WTC11 (cell line): ENCODE measurements around the gene INSL3. TPM values are rescaled to one million over a fixed set of nuclear protein-coding genes. Genes with fewer than 3 reads are reported as not detected.

Experiments
- ATF1 ChIP-seq: sonication (generic); formaldehyde crosslinking; IDR thresholded peaks from 2 replicates; pipeline ENCODE4 v1.8.1; 2023; ENCODE audit warnings: mild to moderate bottlenecking, moderate library complexity, missing genetic modification reagents
- CREB1 ChIP-seq: sonication (generic); formaldehyde crosslinking; IDR thresholded peaks from 2 replicates; pipeline ENCODE4 v1.8.0; 2023; ENCODE audit warnings: mild to moderate bottlenecking, missing genetic modification reagents
- CREM ChIP-seq: sonication (generic); formaldehyde crosslinking; IDR thresholded peaks from 2 replicates; pipeline ENCODE4 v1.8.1; 2022; ENCODE audit warnings: mild to moderate bottlenecking, missing genetic modification reagents, moderate library complexity
- FOXJ3 ChIP-seq: sonication (generic); formaldehyde crosslinking; IDR thresholded peaks from 2 replicates; pipeline ENCODE4 v1.9.0; 2021; ENCODE audit warnings: missing genetic modification reagents, mild to moderate bottlenecking, borderline replicate concordance
- FOXP1 ChIP-seq: sonication (generic); formaldehyde crosslinking; IDR thresholded peaks from 2 replicates; pipeline ENCODE4 v1.8.0; 2022; ENCODE audit warnings: missing genetic modification reagents, mild to moderate bottlenecking, moderate library complexity, borderline replicate concordance
- GTF2I ChIP-seq: fragments of 250-450 bp; sonication (Bioruptor Pico); conservative IDR thresholded peaks from 2 replicates; pipeline ENCODE4 v1.4.0; 2021; ENCODE audit warnings: mild to moderate bottlenecking
- KAT7 ChIP-seq: sonication (generic); formaldehyde crosslinking; IDR thresholded peaks from 2 replicates; pipeline ENCODE4 v1.8.1; 2023; ENCODE audit warnings: missing genetic modification reagents, mild to moderate bottlenecking, borderline replicate concordance
- MYBL2 ChIP-seq: sonication (generic); formaldehyde crosslinking; IDR thresholded peaks from 2 replicates; pipeline ENCODE4 v1.8.1; 2023; ENCODE audit warnings: mild to moderate bottlenecking, moderate library complexity, missing genetic modification reagents
- NR1H2 ChIP-seq: sonication (generic); formaldehyde crosslinking; IDR thresholded peaks from 2 replicates; pipeline ENCODE4 v1.9.0; 2021; ENCODE audit warnings: mild to moderate bottlenecking, moderate library complexity, missing genetic modification reagents
- OVOL2 ChIP-seq: fragments of 250-450 bp; sonication (Bioruptor Pico); IDR thresholded peaks from 2 replicates; pipeline ENCODE4 v1.9.0; 2021; ENCODE audit warnings: mild to moderate bottlenecking, borderline replicate concordance
- SP1 ChIP-seq: sonication (generic); formaldehyde crosslinking; conservative IDR thresholded peaks from 2 replicates; pipeline ENCODE4 v1.8.1; 2022; ENCODE audit warnings: missing genetic modification reagents
- ZNF396 ChIP-seq: fragments of 250-450 bp; sonication (Bioruptor Pico); IDR thresholded peaks from 2 replicates; pipeline ENCODE4 v1.8.0; 2021; ENCODE audit warnings: mild to moderate bottlenecking, moderate library complexity, borderline replicate concordance
- ZNF423 ChIP-seq: fragments of 250-450 bp; sonication (Bioruptor Pico); IDR thresholded peaks from 2 replicates; pipeline ENCODE4 v2.1.2; 2022; ENCODE audit warnings: mild to moderate bottlenecking, moderate library complexity
- total RNA-seq: library from RNA; stranded (reverse); gene quantifications from 3 replicates; pipeline ENCODE4 v1.2.3, GENCODE V29; 2021
- TF ChIP-seq, protein P1 (sequence below): sonication (generic); formaldehyde crosslinking; IDR thresholded peaks from 2 replicates; pipeline ENCODE4 v1.8.0; 2023; ENCODE audit warnings: missing genetic modification reagents, mild to moderate bottlenecking, borderline replicate concordance
- TF ChIP-seq, protein P2 (sequence below): fragments of 250-450 bp; sonication (Bioruptor Pico); IDR thresholded peaks from 2 replicates; pipeline ENCODE4 v1.9.0; 2021; ENCODE audit warnings: moderate library complexity, mild to moderate bottlenecking, inconsistent platforms, borderline replicate concordance
- TF ChIP-seq, protein P3 (sequence below): sonication (generic); formaldehyde crosslinking; IDR thresholded peaks from 2 replicates; pipeline ENCODE4 v1.8.0; 2022; ENCODE audit warnings: mild to moderate bottlenecking, missing genetic modification reagents
- TF ChIP-seq, protein P4 (sequence below): sonication (generic); formaldehyde crosslinking; IDR thresholded peaks from 2 replicates; pipeline ENCODE4 v1.8.1; 2023; ENCODE audit warnings: mild to moderate bottlenecking, missing genetic modification reagents
- TF ChIP-seq, protein P5 (sequence below): sonication (generic); formaldehyde crosslinking; IDR thresholded peaks from 2 replicates; pipeline ENCODE4 v1.8.1; 2023; ENCODE audit warnings: mild to moderate bottlenecking, missing genetic modification reagents, moderate library complexity
- TF ChIP-seq, protein P6 (sequence below): sonication (generic); formaldehyde crosslinking; IDR thresholded peaks from 2 replicates; pipeline ENCODE4 v1.8.1; 2022; ENCODE audit warnings: missing genetic modification reagents, borderline replicate concordance
- TF ChIP-seq, protein P7 (sequence below): sonication (generic); formaldehyde crosslinking; conservative IDR thresholded peaks from 2 replicates; pipeline ENCODE4 v1.8.1; 2023; ENCODE audit warnings: mild to moderate bottlenecking, low read depth, missing genetic modification reagents, moderate library complexity
- TF ChIP-seq, protein P8 (sequence below): fragments of 250-450 bp; sonication (Bioruptor Pico); IDR thresholded peaks from 2 replicates; pipeline ENCODE4 v1.9.0; 2021; ENCODE audit warnings: mild to moderate bottlenecking
- TF ChIP-seq, protein P9 (sequence below): sonication (generic); formaldehyde crosslinking; IDR thresholded peaks from 2 replicates; pipeline ENCODE4 v1.8.0; 2022; ENCODE audit warnings: mild to moderate bottlenecking, missing genetic modification reagents

INSL3 gene
- total RNA-seq, 1 experiment from 2014 or later, result 0.79 TPM

DNA sequence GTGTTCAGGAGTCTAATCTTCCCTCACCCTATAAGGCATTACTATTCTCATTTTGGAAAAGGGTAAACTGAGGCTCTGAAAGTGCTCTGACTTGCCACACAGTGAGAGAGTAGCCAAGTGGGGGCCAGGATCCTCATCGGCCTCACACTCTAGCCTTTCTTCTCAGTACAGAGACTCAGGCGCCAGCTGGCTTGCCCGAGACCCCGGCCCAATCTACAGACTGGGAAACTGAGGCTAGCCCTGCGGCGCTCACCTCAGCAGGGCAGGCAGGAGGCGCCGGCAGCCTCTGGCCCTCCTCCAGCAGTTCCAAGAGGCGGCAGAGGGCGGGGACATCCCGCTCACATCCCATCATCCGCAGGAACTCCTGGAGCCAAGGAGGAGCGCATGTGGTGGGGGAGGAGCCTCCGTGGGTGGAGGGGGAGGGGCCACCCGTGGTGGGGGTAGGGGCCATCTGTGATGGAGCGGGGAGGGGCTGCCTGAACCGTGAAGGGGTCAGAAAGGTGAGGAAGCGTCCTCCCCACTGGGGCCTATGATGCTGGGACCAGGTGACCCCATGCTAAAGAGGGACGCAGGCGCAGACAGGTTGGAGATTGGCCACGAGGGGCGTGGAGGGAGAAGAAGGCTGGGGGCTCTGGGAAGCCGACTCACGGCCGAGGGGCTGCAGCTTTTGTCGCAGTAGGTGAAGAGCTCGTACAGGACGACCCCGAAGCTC is 8.7 kb upstream of the INSL3 start (continued):
- TF ChIP-seq, protein P1, sequence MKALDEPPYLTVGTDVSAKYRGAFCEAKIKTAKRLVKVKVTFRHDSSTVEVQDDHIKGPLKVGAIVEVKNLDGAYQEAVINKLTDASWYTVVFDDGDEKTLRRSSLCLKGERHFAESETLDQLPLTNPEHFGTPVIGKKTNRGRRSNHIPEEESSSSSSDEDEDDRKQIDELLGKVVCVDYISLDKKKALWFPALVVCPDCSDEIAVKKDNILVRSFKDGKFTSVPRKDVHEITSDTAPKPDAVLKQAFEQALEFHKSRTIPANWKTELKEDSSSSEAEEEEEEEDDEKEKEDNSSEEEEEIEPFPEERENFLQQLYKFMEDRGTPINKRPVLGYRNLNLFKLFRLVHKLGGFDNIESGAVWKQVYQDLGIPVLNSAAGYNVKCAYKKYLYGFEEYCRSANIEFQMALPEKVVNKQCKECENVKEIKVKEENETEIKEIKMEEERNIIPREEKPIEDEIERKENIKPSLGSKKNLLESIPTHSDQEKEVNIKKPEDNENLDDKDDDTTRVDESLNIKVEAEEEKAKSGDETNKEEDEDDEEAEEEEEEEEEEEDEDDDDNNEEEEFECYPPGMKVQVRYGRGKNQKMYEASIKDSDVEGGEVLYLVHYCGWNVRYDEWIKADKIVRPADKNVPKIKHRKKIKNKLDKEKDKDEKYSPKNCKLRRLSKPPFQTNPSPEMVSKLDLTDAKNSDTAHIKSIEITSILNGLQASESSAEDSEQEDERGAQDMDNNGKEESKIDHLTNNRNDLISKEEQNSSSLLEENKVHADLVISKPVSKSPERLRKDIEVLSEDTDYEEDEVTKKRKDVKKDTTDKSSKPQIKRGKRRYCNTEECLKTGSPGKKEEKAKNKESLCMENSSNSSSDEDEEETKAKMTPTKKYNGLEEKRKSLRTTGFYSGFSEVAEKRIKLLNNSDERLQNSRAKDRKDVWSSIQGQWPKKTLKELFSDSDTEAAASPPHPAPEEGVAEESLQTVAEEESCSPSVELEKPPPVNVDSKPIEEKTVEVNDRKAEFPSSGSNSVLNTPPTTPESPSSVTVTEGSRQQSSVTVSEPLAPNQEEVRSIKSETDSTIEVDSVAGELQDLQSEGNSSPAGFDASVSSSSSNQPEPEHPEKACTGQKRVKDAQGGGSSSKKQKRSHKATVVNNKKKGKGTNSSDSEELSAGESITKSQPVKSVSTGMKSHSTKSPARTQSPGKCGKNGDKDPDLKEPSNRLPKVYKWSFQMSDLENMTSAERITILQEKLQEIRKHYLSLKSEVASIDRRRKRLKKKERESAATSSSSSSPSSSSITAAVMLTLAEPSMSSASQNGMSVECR (CRISPR knock-in tag), result no peak
- TF ChIP-seq, protein P2, sequence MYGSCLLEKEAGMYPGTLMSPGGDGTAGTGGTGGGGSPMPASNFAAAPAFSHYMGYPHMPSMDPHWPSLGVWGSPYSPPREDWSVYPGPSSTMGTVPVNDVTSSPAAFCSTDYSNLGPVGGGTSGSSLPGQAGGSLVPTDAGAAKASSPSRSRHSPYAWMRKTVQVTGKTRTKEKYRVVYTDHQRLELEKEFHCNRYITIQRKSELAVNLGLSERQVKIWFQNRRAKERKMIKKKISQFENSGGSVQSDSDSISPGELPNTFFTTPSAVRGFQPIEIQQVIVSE, result no peak
- TF ChIP-seq GTF2I (CRISPR knock-in tag), result peak; percentile 98
- TF ChIP-seq NR1H2 (CRISPR knock-in tag), result no peak
- TF ChIP-seq SP1 (CRISPR knock-in tag), result peak; percentile 81
- TF ChIP-seq MYBL2, result no peak; the same call in 1 of the 2 replicates
- TF ChIP-seq OVOL2 (CRISPR knock-in tag), result no peak
- no peak for TF ChIP-seq CREB1 (CRISPR knock-in tag)
- TF ChIP-seq FOXJ3 (CRISPR knock-in tag), result no peak
- TF ChIP-seq, protein P3, sequence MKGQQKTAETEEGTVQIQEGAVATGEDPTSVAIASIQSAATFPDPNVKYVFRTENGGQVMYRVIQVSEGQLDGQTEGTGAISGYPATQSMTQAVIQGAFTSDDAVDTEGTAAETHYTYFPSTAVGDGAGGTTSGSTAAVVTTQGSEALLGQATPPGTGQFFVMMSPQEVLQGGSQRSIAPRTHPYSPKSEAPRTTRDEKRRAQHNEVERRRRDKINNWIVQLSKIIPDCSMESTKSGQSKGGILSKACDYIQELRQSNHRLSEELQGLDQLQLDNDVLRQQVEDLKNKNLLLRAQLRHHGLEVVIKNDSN, result peak; percentile 57; the same call in 1 of the 2 replicates
- no peak for TF ChIP-seq ZNF396 (CRISPR knock-in tag)
- no peak for TF ChIP-seq KAT7 (CRISPR knock-in tag)
- TF ChIP-seq CREM (CRISPR knock-in tag), result no peak
- TF ChIP-seq, protein P4, sequence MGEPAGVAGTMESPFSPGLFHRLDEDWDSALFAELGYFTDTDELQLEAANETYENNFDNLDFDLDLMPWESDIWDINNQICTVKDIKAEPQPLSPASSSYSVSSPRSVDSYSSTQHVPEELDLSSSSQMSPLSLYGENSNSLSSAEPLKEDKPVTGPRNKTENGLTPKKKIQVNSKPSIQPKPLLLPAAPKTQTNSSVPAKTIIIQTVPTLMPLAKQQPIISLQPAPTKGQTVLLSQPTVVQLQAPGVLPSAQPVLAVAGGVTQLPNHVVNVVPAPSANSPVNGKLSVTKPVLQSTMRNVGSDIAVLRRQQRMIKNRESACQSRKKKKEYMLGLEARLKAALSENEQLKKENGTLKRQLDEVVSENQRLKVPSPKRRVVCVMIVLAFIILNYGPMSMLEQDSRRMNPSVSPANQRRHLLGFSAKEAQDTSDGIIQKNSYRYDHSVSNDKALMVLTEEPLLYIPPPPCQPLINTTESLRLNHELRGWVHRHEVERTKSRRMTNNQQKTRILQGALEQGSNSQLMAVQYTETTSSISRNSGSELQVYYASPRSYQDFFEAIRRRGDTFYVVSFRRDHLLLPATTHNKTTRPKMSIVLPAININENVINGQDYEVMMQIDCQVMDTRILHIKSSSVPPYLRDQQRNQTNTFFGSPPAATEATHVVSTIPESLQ (CRISPR knock-in tag), result no peak
- TF ChIP-seq FOXP1 (CRISPR knock-in tag), result peak; percentile 57; the same call in 1 of the 2 replicates
- TF ChIP-seq, protein P5, sequence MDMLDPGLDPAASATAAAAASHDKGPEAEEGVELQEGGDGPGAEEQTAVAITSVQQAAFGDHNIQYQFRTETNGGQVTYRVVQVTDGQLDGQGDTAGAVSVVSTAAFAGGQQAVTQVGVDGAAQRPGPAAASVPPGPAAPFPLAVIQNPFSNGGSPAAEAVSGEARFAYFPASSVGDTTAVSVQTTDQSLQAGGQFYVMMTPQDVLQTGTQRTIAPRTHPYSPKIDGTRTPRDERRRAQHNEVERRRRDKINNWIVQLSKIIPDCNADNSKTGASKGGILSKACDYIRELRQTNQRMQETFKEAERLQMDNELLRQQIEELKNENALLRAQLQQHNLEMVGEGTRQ, result peak; percentile 74
- TF ChIP-seq, protein P6, sequence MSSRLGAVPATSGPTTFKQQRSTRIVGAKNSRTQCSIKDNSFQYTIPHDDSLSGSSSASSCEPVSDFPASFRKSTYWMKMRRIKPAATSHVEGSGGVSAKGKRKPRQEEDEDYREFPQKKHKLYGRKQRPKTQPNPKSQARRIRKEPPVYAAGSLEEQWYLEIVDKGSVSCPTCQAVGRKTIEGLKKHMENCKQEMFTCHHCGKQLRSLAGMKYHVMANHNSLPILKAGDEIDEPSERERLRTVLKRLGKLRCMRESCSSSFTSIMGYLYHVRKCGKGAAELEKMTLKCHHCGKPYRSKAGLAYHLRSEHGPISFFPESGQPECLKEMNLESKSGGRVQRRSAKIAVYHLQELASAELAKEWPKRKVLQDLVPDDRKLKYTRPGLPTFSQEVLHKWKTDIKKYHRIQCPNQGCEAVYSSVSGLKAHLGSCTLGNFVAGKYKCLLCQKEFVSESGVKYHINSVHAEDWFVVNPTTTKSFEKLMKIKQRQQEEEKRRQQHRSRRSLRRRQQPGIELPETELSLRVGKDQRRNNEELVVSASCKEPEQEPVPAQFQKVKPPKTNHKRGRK (CRISPR knock-in tag), result no peak
- TF ChIP-seq, protein P7, sequence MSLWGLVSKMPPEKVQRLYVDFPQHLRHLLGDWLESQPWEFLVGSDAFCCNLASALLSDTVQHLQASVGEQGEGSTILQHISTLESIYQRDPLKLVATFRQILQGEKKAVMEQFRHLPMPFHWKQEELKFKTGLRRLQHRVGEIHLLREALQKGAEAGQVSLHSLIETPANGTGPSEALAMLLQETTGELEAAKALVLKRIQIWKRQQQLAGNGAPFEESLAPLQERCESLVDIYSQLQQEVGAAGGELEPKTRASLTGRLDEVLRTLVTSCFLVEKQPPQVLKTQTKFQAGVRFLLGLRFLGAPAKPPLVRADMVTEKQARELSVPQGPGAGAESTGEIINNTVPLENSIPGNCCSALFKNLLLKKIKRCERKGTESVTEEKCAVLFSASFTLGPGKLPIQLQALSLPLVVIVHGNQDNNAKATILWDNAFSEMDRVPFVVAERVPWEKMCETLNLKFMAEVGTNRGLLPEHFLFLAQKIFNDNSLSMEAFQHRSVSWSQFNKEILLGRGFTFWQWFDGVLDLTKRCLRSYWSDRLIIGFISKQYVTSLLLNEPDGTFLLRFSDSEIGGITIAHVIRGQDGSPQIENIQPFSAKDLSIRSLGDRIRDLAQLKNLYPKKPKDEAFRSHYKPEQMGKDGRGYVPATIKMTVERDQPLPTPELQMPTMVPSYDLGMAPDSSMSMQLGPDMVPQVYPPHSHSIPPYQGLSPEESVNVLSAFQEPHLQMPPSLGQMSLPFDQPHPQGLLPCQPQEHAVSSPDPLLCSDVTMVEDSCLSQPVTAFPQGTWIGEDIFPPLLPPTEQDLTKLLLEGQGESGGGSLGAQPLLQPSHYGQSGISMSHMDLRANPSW (CRISPR knock-in tag), result no peak
- TF ChIP-seq ATF1 (CRISPR knock-in tag), result no peak
- TF ChIP-seq, protein P8, sequence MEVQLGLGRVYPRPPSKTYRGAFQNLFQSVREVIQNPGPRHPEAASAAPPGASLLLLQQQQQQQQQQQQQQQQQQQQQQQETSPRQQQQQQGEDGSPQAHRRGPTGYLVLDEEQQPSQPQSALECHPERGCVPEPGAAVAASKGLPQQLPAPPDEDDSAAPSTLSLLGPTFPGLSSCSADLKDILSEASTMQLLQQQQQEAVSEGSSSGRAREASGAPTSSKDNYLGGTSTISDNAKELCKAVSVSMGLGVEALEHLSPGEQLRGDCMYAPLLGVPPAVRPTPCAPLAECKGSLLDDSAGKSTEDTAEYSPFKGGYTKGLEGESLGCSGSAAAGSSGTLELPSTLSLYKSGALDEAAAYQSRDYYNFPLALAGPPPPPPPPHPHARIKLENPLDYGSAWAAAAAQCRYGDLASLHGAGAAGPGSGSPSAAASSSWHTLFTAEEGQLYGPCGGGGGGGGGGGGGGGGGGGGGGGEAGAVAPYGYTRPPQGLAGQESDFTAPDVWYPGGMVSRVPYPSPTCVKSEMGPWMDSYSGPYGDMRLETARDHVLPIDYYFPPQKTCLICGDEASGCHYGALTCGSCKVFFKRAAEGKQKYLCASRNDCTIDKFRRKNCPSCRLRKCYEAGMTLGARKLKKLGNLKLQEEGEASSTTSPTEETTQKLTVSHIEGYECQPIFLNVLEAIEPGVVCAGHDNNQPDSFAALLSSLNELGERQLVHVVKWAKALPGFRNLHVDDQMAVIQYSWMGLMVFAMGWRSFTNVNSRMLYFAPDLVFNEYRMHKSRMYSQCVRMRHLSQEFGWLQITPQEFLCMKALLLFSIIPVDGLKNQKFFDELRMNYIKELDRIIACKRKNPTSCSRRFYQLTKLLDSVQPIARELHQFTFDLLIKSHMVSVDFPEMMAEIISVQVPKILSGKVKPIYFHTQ, result no peak
- no peak for TF ChIP-seq ZNF423 (CRISPR knock-in tag)
- TF ChIP-seq, protein P9, sequence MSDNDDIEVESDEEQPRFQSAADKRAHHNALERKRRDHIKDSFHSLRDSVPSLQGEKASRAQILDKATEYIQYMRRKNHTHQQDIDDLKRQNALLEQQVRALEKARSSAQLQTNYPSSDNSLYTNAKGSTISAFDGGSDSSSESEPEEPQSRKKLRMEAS (CRISPR knock-in tag), result peak; percentile 77
